Peyer's patch (tissue), 4 donors: ENCODE results near the gene DYRK1A.

Source experiments
- CTCF ChIP-seq, 6 experiments: fragments of 450-650 bp in 4 of 6; fragments of 200-600 bp in 2 of 6; sonication (generic) in 1 of 6; IDR thresholded peaks; one replicate each; pipeline ENCODE4 v1.5.1; 2017 to 2019; ENCODE audit warnings: antibody characterized with exemption in 6 of 6, mild to moderate bottlenecking in 3 of 6, moderate library complexity in 1 of 6
- POLR2A ChIP-seq, 2 donors: fragments of 450-650 bp; IDR thresholded peaks; one replicate each; pipeline ENCODE4 v1.5.1; 2017; ENCODE audit warnings: antibody characterized with exemption in 2 of 2, mild to moderate bottlenecking in 2 of 2, moderate library complexity in 2 of 2

- TF ChIP-seq CTCF (IDR thresholded peaks at IDR 0.05), result no peak
- no peak for TF ChIP-seq POLR2A (IDR thresholded peaks at IDR 0.05)
These were observed 139.4 kb downstream of the DYRK1A start for GRCh38 chr21:37505963-37506362.
